Vagina (tissue), 2 donors: ENCODE data around the gene ARHGAP42.

Experiments
- POLR2A ChIP-seq, 2 donors: fragments of 450-650 bp; IDR thresholded peaks; one replicate each; pipeline ENCODE4 v1.6.1; 2017; ENCODE audit warnings: antibody characterized with exemption in 2 of 2, mild to moderate bottlenecking in 2 of 2, moderate library complexity in 2 of 2
- POLR2AphosphoS5 ChIP-seq, 2 donors: sonication (generic); formaldehyde crosslinking; IDR thresholded peaks; one replicate each; pipeline ENCODE4 v1.9.0; 2017; ENCODE audit warnings: antibody characterized with exemption in 2 of 2, mild to moderate bottlenecking in 2 of 2, low read depth in 1 of 2; ENCODE audit not compliant: insufficient read depth in 1 of 2
- TF ChIP-seq, protein P1 (sequence below), 3 experiments: fragments of 450-650 bp in 2 of 3; fragments of 200-600 bp in 1 of 3; sonication (generic) in 1 of 3; IDR thresholded peaks; one replicate each; pipeline ENCODE4 v1.5.1; 2017 to 2019; ENCODE audit warnings: antibody characterized with exemption in 3 of 3, mild to moderate bottlenecking in 2 of 3, moderate library complexity in 2 of 3

DNA sequence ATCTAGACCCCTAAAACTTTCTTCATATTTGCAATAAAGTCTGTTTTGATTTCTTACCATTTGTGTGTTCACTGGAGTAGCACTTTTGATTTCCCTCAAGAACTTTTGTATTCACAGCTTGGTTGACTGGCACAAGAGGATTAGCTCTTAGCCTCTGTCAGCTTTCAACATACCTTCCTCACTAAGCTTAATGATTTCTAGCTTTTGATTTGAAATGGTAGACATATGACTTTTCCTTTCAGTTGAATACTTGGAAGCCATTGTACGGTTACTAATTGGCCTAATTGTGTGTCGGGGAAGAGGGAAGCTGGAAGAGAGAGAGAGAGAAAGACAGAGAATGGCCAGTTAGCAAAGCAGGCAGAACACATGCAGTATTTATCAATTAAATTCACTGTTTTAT, 180.5 kb downstream of the ARHGAP42 start:
- TF ChIP-seq, protein P1, sequence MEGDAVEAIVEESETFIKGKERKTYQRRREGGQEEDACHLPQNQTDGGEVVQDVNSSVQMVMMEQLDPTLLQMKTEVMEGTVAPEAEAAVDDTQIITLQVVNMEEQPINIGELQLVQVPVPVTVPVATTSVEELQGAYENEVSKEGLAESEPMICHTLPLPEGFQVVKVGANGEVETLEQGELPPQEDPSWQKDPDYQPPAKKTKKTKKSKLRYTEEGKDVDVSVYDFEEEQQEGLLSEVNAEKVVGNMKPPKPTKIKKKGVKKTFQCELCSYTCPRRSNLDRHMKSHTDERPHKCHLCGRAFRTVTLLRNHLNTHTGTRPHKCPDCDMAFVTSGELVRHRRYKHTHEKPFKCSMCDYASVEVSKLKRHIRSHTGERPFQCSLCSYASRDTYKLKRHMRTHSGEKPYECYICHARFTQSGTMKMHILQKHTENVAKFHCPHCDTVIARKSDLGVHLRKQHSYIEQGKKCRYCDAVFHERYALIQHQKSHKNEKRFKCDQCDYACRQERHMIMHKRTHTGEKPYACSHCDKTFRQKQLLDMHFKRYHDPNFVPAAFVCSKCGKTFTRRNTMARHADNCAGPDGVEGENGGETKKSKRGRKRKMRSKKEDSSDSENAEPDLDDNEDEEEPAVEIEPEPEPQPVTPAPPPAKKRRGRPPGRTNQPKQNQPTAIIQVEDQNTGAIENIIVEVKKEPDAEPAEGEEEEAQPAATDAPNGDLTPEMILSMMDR (IDR thresholded peaks at IDR 0.05): no peak
- TF ChIP-seq POLR2AphosphoS5 (IDR thresholded peaks at IDR 0.05; ENCODE audit: insufficient read depth in 1 of 2, low read depth in 1 of 2) (no peak), POLR2A (IDR thresholded peaks at IDR 0.05) (no peak)
